K562 (cell line): ENCODE data around the gene TEAD3.

ENCODE experiments used
- CBX3 ChIP-seq, 2 experiments: IDR thresholded peaks; 1 replicate in 1 of 2; 2 replicates in 1 of 2; pipeline ENCODE4 v1.6.1; 2012; ENCODE audit warnings: inconsistent platforms in 2 of 2, low read length in 2 of 2, borderline replicate concordance in 1 of 2, control low read depth in 1 of 2
- HBP1 ChIP-seq: fragments of 450-650 bp; formaldehyde crosslinking; IDR thresholded peaks from 2 replicates; pipeline ENCODE4 v1.4.0; 2022; ENCODE audit warnings: missing genetic modification characterization
- PHF20 ChIP-seq: fragments of 450-650 bp; IDR thresholded peaks from 2 replicates; pipeline ENCODE4 v1.6.1; 2018; ENCODE audit not compliant: partially characterized antibody
- TSC22D4 ChIP-seq: fragments of 450-650 bp; IDR thresholded peaks from 2 replicates; pipeline ENCODE4 v1.6.1; 2016; ENCODE audit warnings: missing genetic modification characterization, missing biosample characterization, control low read depth
- ZKSCAN1 ChIP-seq: fragments of 150-350 bp; IDR thresholded peaks from 2 replicates; pipeline ENCODE4 v1.6.1; 2016; ENCODE audit warnings: low read depth, low read length
- TF ChIP-seq, protein P1 (sequence below): sonication (generic); formaldehyde crosslinking; IDR thresholded peaks from 2 replicates; pipeline ENCODE4 v1.8.1; 2023; ENCODE audit warnings: mild to moderate bottlenecking, missing genetic modification reagents
- TF ChIP-seq, protein P2 (sequence below): sonication (generic); formaldehyde crosslinking; IDR thresholded peaks from 2 replicates; pipeline ENCODE4 v1.8.0; 2022; ENCODE audit warnings: missing genetic modification reagents, mild to moderate bottlenecking, borderline replicate concordance

GRCh38 chr6:35474942-35475570, 21.8 kb downstream of the TEAD3 start:
- no peak for TF ChIP-seq ZKSCAN1
- TF ChIP-seq, protein P1, sequence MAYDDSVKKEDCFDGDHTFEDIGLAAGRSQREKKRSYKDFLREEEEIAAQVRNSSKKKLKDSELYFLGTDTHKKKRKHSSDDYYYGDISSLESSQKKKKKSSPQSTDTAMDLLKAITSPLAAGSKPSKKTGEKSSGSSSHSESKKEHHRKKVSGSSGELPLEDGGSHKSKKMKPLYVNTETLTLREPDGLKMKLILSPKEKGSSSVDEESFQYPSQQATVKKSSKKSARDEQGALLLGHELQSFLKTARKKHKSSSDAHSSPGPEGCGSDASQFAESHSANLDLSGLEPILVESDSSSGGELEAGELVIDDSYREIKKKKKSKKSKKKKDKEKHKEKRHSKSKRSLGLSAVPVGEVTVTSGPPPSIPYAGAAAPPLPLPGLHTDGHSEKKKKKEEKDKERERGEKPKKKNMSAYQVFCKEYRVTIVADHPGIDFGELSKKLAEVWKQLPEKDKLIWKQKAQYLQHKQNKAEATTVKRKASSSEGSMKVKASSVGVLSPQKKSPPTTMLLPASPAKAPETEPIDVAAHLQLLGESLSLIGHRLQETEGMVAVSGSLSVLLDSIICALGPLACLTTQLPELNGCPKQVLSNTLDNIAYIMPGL: no peak
- TF ChIP-seq, protein P2, sequence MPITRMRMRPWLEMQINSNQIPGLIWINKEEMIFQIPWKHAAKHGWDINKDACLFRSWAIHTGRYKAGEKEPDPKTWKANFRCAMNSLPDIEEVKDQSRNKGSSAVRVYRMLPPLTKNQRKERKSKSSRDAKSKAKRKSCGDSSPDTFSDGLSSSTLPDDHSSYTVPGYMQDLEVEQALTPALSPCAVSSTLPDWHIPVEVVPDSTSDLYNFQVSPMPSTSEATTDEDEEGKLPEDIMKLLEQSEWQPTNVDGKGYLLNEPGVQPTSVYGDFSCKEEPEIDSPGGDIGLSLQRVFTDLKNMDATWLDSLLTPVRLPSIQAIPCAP (CRISPR knock-in tag): no peak
- TF ChIP-seq PHF20: no peak
- TF ChIP-seq TSC22D4: no peak
- no peak for TF ChIP-seq HBP1 (CRISPR knock-in tag)
- no peak for TF ChIP-seq CBX3 (IDR thresholded peaks at IDR 0.05; ENCODE audit: borderline replicate concordance in 1 of 2, low read length in 2 of 2)
